OCI-LY7 (cell line): Measurements from ENCODE around the gene BCL2L15. TPM values are rescaled to one million over a fixed set of nuclear protein-coding genes. Genes with fewer than 3 reads are reported as not detected.

ENCODE experiments used
- BruUV-seq: library from RNA; stranded (reverse); fragments of 400-500 nt; replicated peaks from 2 replicates; lab custom pipeline; 2021; lab: Mats Ljungman, UMichigan
- CTCF ChIA-PET: fragments of 300-600 bp; sonication (Branson Sonifier 250); formaldehyde crosslinking; loops from one replicate; lab custom pipeline; 2022; ENCODE audit warnings: antibody characterized with exemption; ENCODE audit not compliant: unreplicated experiment; lab: Charles Lee
- POLR2A ChIA-PET: fragments of 300-600 bp; sonication (Branson Sonifier 250); formaldehyde crosslinking; loops from one replicate; lab custom pipeline; 2022; ENCODE audit warnings: antibody characterized with exemption; lab: Charles Lee
- DNase-seq: peaks from one replicate; pipeline ENCODE4 v3.0.0-alpha.2; 2015; ENCODE audit warnings: low spot score
- H2AFZ ChIP-seq: fragments of 200-600 bp; sonication (generic), shearing (Covaris generic); 2 replicates; pipeline ENCODE4 v1.6.1; 2014; ENCODE audit warnings: mild to moderate bottlenecking, antibody characterized with exemption, low read length, moderate library complexity
- H3K27ac ChIP-seq: fragments of 200-600 bp; sonication (generic); 2 replicates; pipeline ENCODE4 v1.5.1; 2014; ENCODE audit warnings: mixed run types, low read depth, mild to moderate bottlenecking, moderate library complexity, low read length, inconsistent platforms; ENCODE audit not compliant: poor library complexity, severe bottlenecking
- H3K36me3 ChIP-seq: fragments of 200-600 bp; sonication (generic); 2 replicates; pipeline ENCODE4 v1.6.1; 2014; ENCODE audit warnings: mild to moderate bottlenecking, antibody characterized with exemption, low read length, moderate library complexity, mixed read lengths; ENCODE audit not compliant: insufficient read depth
- H3K4me1 ChIP-seq: fragments of 200-600 bp; sonication (generic); 2 replicates; pipeline ENCODE4 v1.5.1; 2014; ENCODE audit warnings: mild to moderate bottlenecking, low read length; ENCODE audit not compliant: insufficient read depth, poor library complexity, severe bottlenecking
- H3K4me2 ChIP-seq: fragments of 200-600 bp; sonication (generic); 2 replicates; pipeline ENCODE4 v1.6.1; 2014; ENCODE audit warnings: mild to moderate bottlenecking, low read length
- H3K4me3 ChIP-seq: fragments of 200-600 bp; sonication (generic); 2 replicates; pipeline ENCODE4 v1.5.1; 2014; ENCODE audit warnings: mild to moderate bottlenecking, low read depth, low read length; ENCODE audit not compliant: poor library complexity, severe bottlenecking
- H3K79me2 ChIP-seq: fragments of 200-600 bp; sonication (generic); 2 replicates; pipeline ENCODE4 v1.6.1; 2016; ENCODE audit warnings: low read depth, mild to moderate bottlenecking, low read length, moderate library complexity, mixed read lengths; ENCODE audit not compliant: insufficient read depth
- H3K9me2 ChIP-seq: fragments of 200-600 bp; sonication (generic); 2 replicates; pipeline ENCODE4 v1.6.1; 2016; ENCODE audit warnings: mild to moderate bottlenecking, low read length, mixed read lengths; ENCODE audit not compliant: insufficient read depth
- H3K9me3 ChIP-seq: fragments of 200-600 bp; sonication (generic); 2 replicates; pipeline ENCODE4 v1.6.1; 2014; ENCODE audit warnings: mild to moderate bottlenecking, mixed run types, low read length, mixed read lengths
- H4K20me1 ChIP-seq: fragments of 200-600 bp; sonication (generic); 2 replicates; pipeline ENCODE4 v1.6.1; 2014; ENCODE audit warnings: mild to moderate bottlenecking, antibody characterized with exemption, low read length, moderate library complexity, mixed read lengths; ENCODE audit not compliant: insufficient read depth
- EZH2phosphoT487 ChIP-seq: fragments of 200-600 bp; sonication (generic); IDR thresholded peaks from 2 replicates; pipeline ENCODE4 v1.6.1; 2018; ENCODE audit warnings: low read depth, borderline replicate concordance, mild to moderate bottlenecking, mixed run types, antibody characterized with exemption, low read length, moderate library complexity, mixed read lengths
- intact Hi-C: fragments of 100-400 bp; cut with micrococcal nuclease; formaldehyde crosslinking; loops from one replicate; pipeline ENCODE4 v1.10.0; 2022; ENCODE audit not compliant: unreplicated experiment
- total RNA-seq, 2 experiments: library from RNA; depleted of rRNA in 1 of 2; stranded (reverse); fragments of >200 nt in 1 of 2; shearing (Covaris generic) in 1 of 2; gene quantifications; 2 replicates each; pipeline ENCODE4 v1.2.3, GENCODE V29; 2014 to 2022
- TF ChIP-seq, protein P1 (sequence below): fragments of 200-600 bp; sonication (generic); conservative IDR thresholded peaks from 2 replicates; pipeline ENCODE4 v1.5.1; 2014; ENCODE audit warnings: mild to moderate bottlenecking, antibody characterized with exemption, low read length, moderate library complexity, mixed read lengths

The BCL2L15 gene
- total RNA-seq, 2 experiments from 2014 or later: 0.82 to 1.1 TPM

DNA sequence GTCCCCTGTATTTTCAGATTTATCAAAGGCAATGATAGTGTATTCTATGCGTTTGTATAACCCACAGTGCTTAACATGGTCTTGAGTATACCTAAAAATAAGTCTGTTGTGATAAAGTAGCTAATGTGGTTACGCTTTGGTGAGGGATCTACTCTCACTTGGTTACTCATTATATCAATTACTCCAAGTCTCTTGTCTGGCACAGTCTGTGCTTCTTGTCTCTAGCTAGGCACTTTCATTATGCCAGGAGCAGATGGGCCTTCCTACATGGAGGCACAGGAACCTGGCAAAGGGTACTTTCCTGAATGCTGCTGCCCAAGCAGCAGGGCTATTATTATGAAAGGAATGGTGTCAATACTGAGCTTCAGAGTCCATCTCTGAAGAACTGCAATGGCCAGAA, 11.7 kb downstream of the BCL2L15 start:
- no peak for DNase-seq
- TF ChIP-seq, protein P1, sequence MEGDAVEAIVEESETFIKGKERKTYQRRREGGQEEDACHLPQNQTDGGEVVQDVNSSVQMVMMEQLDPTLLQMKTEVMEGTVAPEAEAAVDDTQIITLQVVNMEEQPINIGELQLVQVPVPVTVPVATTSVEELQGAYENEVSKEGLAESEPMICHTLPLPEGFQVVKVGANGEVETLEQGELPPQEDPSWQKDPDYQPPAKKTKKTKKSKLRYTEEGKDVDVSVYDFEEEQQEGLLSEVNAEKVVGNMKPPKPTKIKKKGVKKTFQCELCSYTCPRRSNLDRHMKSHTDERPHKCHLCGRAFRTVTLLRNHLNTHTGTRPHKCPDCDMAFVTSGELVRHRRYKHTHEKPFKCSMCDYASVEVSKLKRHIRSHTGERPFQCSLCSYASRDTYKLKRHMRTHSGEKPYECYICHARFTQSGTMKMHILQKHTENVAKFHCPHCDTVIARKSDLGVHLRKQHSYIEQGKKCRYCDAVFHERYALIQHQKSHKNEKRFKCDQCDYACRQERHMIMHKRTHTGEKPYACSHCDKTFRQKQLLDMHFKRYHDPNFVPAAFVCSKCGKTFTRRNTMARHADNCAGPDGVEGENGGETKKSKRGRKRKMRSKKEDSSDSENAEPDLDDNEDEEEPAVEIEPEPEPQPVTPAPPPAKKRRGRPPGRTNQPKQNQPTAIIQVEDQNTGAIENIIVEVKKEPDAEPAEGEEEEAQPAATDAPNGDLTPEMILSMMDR: no peak
- TF ChIP-seq EZH2phosphoT487: no peak
- no peak overlapping the region for H2AFZ ChIP-seq
- H3K4me2 ChIP-seq: no peak overlapping the region
- no peaks in the 10 kb centered on the region for H3K36me3 ChIP-seq
- no peak overlapping the region for H3K4me3 ChIP-seq
- intact Hi-C loops: no loop called here
- no TSS peak for BruUV-seq
- H3K4me1 ChIP-seq: peaks cover 36% of the 10 kb centered on the region
- CTCF ChIA-PET: no interaction called here
- no peaks in the 10 kb centered on the region for H4K20me1 ChIP-seq
- H3K9me3 ChIP-seq: no peaks in the 10 kb centered on the region
- no peak overlapping the region for H3K27ac ChIP-seq
- POLR2A ChIA-PET: interaction anchor here (0.8 to 2.7 kb wide), 7 partner anchors 10 to 87 kb away, joined by 3 to 19 read pairs (median 4); partner anchors contain the start of gene BCL2L15
- H3K79me2 ChIP-seq: peaks cover 8% of the 10 kb centered on the region
- no peaks in the 10 kb centered on the region for H3K9me2 ChIP-seq

DNA sequence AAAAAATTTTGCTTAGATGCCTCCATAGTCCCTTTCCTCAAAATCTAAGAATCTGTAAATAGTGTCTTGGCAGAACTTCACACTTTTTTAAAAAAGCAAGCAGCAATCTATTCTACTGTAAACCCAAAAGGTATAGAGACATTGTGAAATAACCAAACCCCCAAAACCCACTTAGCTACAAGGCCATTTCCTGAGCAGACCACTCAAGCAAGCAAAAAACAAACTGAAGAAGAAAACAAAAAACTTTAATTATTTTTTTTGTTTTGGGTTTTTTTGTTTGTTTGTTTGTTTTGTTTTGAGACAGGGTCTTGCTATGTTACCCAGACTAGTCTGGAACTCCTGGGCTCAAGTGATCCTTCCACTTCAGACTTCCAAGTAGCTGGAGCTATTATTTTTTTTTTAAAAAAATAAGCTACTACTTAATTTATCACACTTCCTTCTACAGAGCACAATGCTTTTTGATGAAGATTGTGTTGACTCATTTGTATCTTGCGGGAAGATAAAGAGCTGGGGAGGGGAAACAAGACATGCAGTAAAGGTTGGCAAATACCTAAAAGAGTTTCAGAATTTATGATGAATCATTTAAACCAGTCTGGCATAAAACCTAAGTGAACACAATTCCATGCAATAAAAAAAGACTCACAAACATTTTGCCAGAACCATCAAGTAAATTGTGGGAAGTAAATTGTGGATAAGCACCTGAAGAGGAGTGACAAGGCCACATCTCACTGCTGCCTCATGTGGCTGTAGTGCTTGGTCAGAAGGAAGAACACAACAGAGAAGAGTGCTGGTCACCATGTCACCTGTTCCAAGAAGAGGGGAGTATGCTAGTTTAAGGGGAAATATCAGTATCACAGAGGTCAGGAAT, 13.1 kb downstream of the BCL2L15 start:
- CTCF ChIA-PET: no interaction called here
- no peaks in the 10 kb centered on the region for H3K36me3 ChIP-seq
- peak overlapping the region; percentile 93 for H3K27ac ChIP-seq

More for the DNA sequence above, 13.1 kb downstream of the BCL2L15 start:
- Histone ChIP-seq H4K20me1 (no peaks in the 10 kb centered on the region), H3K79me2 (peaks cover 23% of the 10 kb centered on the region), H3K9me2 (no peaks in the 10 kb centered on the region), H3K4me1 (peaks cover 43% of the 10 kb centered on the region), H2AFZ (peak overlapping the region; percentile 84), H3K4me3 (no peak overlapping the region), H3K9me3 (no peaks in the 10 kb centered on the region), H3K4me2 (peak overlapping the region; percentile 78)
- intact Hi-C loops: loop anchor here (5.0 kb wide), 1 partner anchor 37 kb away; no protein-coding TSS in a partner anchor
- TF ChIP-seq, protein P1: peak; percentile 85
- TF ChIP-seq EZH2phosphoT487: no peak
- no TSS peak for BruUV-seq
- POLR2A ChIA-PET: interaction anchor here (0.7 to 2.7 kb wide), 9 partner anchors 9 to 112 kb away, joined by 3 to 19 read pairs (median 7); partner anchors contain the start of genes AP4B1 and BCL2L15
- peak; percentile 68 for DNase-seq
